ENCODE measurements around the gene DCDC2C.

GRCh38 chr2:3754280-3754679 is 50.9 kb downstream of the DCDC2C start:
- TF ChIP-seq EZH2 (IDR thresholded peaks at IDR 0.05; ENCODE audit: borderline replicate concordance) = no peak
- TF ChIP-seq CTCF (IDR thresholded peaks at IDR 0.05; ENCODE audit: poor library complexity) = no peak
